Neural cell (in vitro differentiated cells): ENCODE data around the gene SEMA4B.

Source experiments
- CTCF ChIP-seq: fragments of 450-650 bp; IDR thresholded peaks from 2 replicates; pipeline ENCODE4 v1.5.1; 2014; ENCODE audit warnings: antibody characterized with exemption, mild to moderate bottlenecking, moderate library complexity; ENCODE audit not compliant: poor library complexity, severe bottlenecking
- MXI1 ChIP-seq: fragments of 450-650 bp; conservative IDR thresholded peaks from 2 replicates; pipeline ENCODE4 v1.6.1; 2014; ENCODE audit warnings: antibody characterized with exemption, mild to moderate bottlenecking; ENCODE audit not compliant: poor library complexity, severe bottlenecking
- POLR2AphosphoS5 ChIP-seq: IDR thresholded peaks from 2 replicates; pipeline ENCODE4 v1.6.1; 2012

- TF ChIP-seq MXI1 (no peak), POLR2AphosphoS5 (no peak), CTCF (no peak)
Measured at GRCh38 chr15:90190606-90191343, 10.4 kb upstream of the SEMA4B start.
